Measurements from ENCODE around the gene CNOT6.

Gene CNOT6

GRCh38 chr5:180612683-180613082, 118.5 kb downstream of the CNOT6 start:
- Histone ChIP-seq H3K9ac (ENCODE audit: low read length) (no peak overlapping the region), H3K27me3 (ENCODE audit: insufficient read depth, low read length) (no peaks in the 10 kb centered on the region), H3K9me3 (ENCODE audit: low read length) (no peaks in the 10 kb centered on the region), H3K4me3 (ENCODE audit: low read depth, low read length, poor library complexity, severe bottlenecking) (no peak overlapping the region), H3K9me2 (ENCODE audit: low read depth, low read length) (no peaks in the 10 kb centered on the region), H3F3A (ENCODE audit: insufficient read depth, low read length) (no peaks in the 10 kb centered on the region), H3K79me2 (ENCODE audit: insufficient read depth, low read length) (no peaks in the 10 kb centered on the region), H4K20me1 (ENCODE audit: insufficient read depth, low read length) (no peaks in the 10 kb centered on the region), H3K4me1 (ENCODE audit: insufficient read depth, low read length, severe bottlenecking) (no peaks in the 10 kb centered on the region), H2AFZ (ENCODE audit: low read length) (no peak overlapping the region), H3K36me3 (ENCODE audit: insufficient read depth, low read length) (no peaks in the 10 kb centered on the region), H3K4me2 (ENCODE audit: low read length) (no peak overlapping the region), H3K27ac (ENCODE audit: low read depth, low read length, poor library complexity, severe bottlenecking) (no peak overlapping the region)
- TF ChIP-seq EZH2 (IDR thresholded peaks at IDR 0.05; ENCODE audit: borderline replicate concordance, low read length), result no peak
- TF ChIP-seq, protein P1, sequence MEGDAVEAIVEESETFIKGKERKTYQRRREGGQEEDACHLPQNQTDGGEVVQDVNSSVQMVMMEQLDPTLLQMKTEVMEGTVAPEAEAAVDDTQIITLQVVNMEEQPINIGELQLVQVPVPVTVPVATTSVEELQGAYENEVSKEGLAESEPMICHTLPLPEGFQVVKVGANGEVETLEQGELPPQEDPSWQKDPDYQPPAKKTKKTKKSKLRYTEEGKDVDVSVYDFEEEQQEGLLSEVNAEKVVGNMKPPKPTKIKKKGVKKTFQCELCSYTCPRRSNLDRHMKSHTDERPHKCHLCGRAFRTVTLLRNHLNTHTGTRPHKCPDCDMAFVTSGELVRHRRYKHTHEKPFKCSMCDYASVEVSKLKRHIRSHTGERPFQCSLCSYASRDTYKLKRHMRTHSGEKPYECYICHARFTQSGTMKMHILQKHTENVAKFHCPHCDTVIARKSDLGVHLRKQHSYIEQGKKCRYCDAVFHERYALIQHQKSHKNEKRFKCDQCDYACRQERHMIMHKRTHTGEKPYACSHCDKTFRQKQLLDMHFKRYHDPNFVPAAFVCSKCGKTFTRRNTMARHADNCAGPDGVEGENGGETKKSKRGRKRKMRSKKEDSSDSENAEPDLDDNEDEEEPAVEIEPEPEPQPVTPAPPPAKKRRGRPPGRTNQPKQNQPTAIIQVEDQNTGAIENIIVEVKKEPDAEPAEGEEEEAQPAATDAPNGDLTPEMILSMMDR (IDR thresholded peaks at IDR 0.05; ENCODE audit: low read length), result no peak

DNA sequence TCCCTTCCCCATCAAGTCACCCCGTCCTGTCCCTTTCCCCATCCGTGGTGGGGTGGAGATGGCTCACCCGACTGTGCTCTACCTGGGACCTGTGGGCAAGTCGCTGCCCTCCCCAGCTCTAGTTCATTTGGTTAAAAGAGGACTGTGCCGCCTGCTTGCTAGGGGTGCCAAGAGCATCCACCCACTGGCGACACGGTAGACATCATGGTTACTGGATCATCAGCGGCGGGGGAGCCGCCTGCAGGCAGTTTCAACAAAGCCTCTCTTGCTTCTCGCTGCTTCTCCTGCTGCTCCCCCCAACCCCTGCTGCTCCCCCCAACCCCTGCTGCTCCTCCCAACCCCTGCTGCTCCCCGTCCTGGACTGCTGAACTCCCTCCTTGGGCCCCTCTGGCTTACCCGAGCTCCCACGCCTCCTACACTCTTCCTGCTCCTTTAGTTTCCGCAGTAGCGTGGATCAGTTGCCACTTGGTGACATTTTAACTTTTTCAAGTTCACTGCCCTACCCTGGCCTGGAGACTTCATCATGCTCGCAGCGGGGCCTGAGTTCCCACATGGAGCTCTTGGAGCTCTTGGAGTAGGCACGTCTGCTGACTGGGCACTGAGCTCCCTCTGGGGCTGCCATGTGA, 119.1 kb downstream of the CNOT6 start:
- no peak for TF ChIP-seq EZH2 (IDR thresholded peaks at IDR 0.05; ENCODE audit: borderline replicate concordance, low read length)
- TF ChIP-seq, protein P1 (IDR thresholded peaks at IDR 0.05; ENCODE audit: low read length), result no peak
- no peak overlapping the region for H3K4me2 ChIP-seq (ENCODE audit: low read length)
- H3K4me1 ChIP-seq (ENCODE audit: insufficient read depth, low read length, severe bottlenecking), result no peaks in the 10 kb centered on the region
- H3K9me3 ChIP-seq (ENCODE audit: low read length), result no peaks in the 10 kb centered on the region
- no peaks in the 10 kb centered on the region for H4K20me1 ChIP-seq (ENCODE audit: insufficient read depth, low read length)
- no peaks in the 10 kb centered on the region for H3K36me3 ChIP-seq (ENCODE audit: insufficient read depth, low read length)
- no peak overlapping the region for H3K4me3 ChIP-seq (ENCODE audit: low read depth, low read length, poor library complexity, severe bottlenecking)
- H2AFZ ChIP-seq (ENCODE audit: low read length), result no peak overlapping the region
- no peaks in the 10 kb centered on the region for H3K27me3 ChIP-seq (ENCODE audit: insufficient read depth, low read length)
- no peak overlapping the region for H3K27ac ChIP-seq (ENCODE audit: low read depth, low read length, poor library complexity, severe bottlenecking)
- H3K79me2 ChIP-seq (ENCODE audit: insufficient read depth, low read length), result no peaks in the 10 kb centered on the region
- no peak overlapping the region for H3K9ac ChIP-seq (ENCODE audit: low read length)
- no peaks in the 10 kb centered on the region for H3K9me2 ChIP-seq (ENCODE audit: low read depth, low read length)
- H3F3A ChIP-seq (ENCODE audit: insufficient read depth, low read length), result no peaks in the 10 kb centered on the region

DNA sequence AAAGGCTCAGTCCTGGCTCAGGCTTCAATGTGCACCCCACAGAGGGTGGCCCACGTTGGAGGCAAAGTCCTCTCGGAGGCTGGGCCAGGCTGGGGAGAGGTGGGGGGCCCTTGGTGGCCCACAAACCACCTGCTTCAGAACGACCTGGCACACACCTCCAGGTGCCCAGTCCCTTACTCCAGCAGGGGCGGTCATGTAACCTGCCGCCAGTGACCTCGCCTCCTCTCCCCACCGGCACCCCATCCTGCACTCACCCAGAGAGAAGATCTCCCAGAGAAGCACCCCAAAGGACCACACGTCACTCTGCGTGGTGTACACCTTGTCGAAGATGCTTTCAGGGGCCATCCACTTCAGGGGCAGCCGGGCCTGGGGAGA, 119.6 kb downstream of the CNOT6 start:
- H3K9ac ChIP-seq (ENCODE audit: low read length), result no peak overlapping the region
- no peaks in the 10 kb centered on the region for H3K27me3 ChIP-seq (ENCODE audit: insufficient read depth, low read length)
- H3K36me3 ChIP-seq (ENCODE audit: insufficient read depth, low read length), result no peaks in the 10 kb centered on the region
- no peak overlapping the region for H3K4me2 ChIP-seq (ENCODE audit: low read length)
- no peaks in the 10 kb centered on the region for H3K4me1 ChIP-seq (ENCODE audit: insufficient read depth, low read length, severe bottlenecking)
- H4K20me1 ChIP-seq (ENCODE audit: insufficient read depth, low read length), result no peaks in the 10 kb centered on the region
- no peaks in the 10 kb centered on the region for H3F3A ChIP-seq (ENCODE audit: insufficient read depth, low read length)
- H3K27ac ChIP-seq (ENCODE audit: low read depth, low read length, poor library complexity, severe bottlenecking), result no peak overlapping the region
- H3K9me3 ChIP-seq (ENCODE audit: low read length), result no peaks in the 10 kb centered on the region
- no peak for TF ChIP-seq EZH2 (IDR thresholded peaks at IDR 0.05; ENCODE audit: borderline replicate concordance, low read length)
- TF ChIP-seq, protein P1 (IDR thresholded peaks at IDR 0.05; ENCODE audit: low read length), result no peak
- H2AFZ ChIP-seq (ENCODE audit: low read length), result no peak overlapping the region
- H3K79me2 ChIP-seq (ENCODE audit: insufficient read depth, low read length), result no peaks in the 10 kb centered on the region
- H3K4me3 ChIP-seq (ENCODE audit: low read depth, low read length, poor library complexity, severe bottlenecking), result no peak overlapping the region
- no peaks in the 10 kb centered on the region for H3K9me2 ChIP-seq (ENCODE audit: low read depth, low read length)

Data from OCI-LY1 (cell line).